OCI-LY7 (cell line): ENCODE measurements around the gene FAM171A1. TPM values are rescaled to one million over a fixed set of nuclear protein-coding genes. Genes with fewer than 3 reads are reported as not detected.

ENCODE experiments used
- BruUV-seq: library from RNA; stranded (reverse); fragments of 400-500 nt; replicated peaks from 2 replicates; lab custom pipeline; 2021; lab: Mats Ljungman, UMichigan
- CTCF ChIA-PET: fragments of 300-600 bp; sonication (Branson Sonifier 250); formaldehyde crosslinking; loops from one replicate; lab custom pipeline; 2022; ENCODE audit warnings: antibody characterized with exemption; ENCODE audit not compliant: unreplicated experiment; lab: Charles Lee
- POLR2A ChIA-PET: fragments of 300-600 bp; sonication (Branson Sonifier 250); formaldehyde crosslinking; loops from one replicate; lab custom pipeline; 2022; ENCODE audit warnings: antibody characterized with exemption; lab: Charles Lee
- DNase-seq: peaks from one replicate; pipeline ENCODE4 v3.0.0-alpha.2; 2015; ENCODE audit warnings: low spot score
- H2AFZ ChIP-seq: fragments of 200-600 bp; sonication (generic), shearing (Covaris generic); 2 replicates; pipeline ENCODE4 v1.6.1; 2014; ENCODE audit warnings: mild to moderate bottlenecking, antibody characterized with exemption, low read length, moderate library complexity
- H3K27ac ChIP-seq: fragments of 200-600 bp; sonication (generic); 2 replicates; pipeline ENCODE4 v1.5.1; 2014; ENCODE audit warnings: mixed run types, low read depth, mild to moderate bottlenecking, moderate library complexity, low read length, inconsistent platforms; ENCODE audit not compliant: poor library complexity, severe bottlenecking
- H3K36me3 ChIP-seq: fragments of 200-600 bp; sonication (generic); 2 replicates; pipeline ENCODE4 v1.6.1; 2014; ENCODE audit warnings: mild to moderate bottlenecking, antibody characterized with exemption, low read length, moderate library complexity, mixed read lengths; ENCODE audit not compliant: insufficient read depth
- H3K4me1 ChIP-seq: fragments of 200-600 bp; sonication (generic); 2 replicates; pipeline ENCODE4 v1.5.1; 2014; ENCODE audit warnings: mild to moderate bottlenecking, low read length; ENCODE audit not compliant: insufficient read depth, poor library complexity, severe bottlenecking
- H3K4me2 ChIP-seq: fragments of 200-600 bp; sonication (generic); 2 replicates; pipeline ENCODE4 v1.6.1; 2014; ENCODE audit warnings: mild to moderate bottlenecking, low read length
- H3K4me3 ChIP-seq: fragments of 200-600 bp; sonication (generic); 2 replicates; pipeline ENCODE4 v1.5.1; 2014; ENCODE audit warnings: mild to moderate bottlenecking, low read depth, low read length; ENCODE audit not compliant: poor library complexity, severe bottlenecking
- H3K79me2 ChIP-seq: fragments of 200-600 bp; sonication (generic); 2 replicates; pipeline ENCODE4 v1.6.1; 2016; ENCODE audit warnings: low read depth, mild to moderate bottlenecking, low read length, moderate library complexity, mixed read lengths; ENCODE audit not compliant: insufficient read depth
- H3K9me2 ChIP-seq: fragments of 200-600 bp; sonication (generic); 2 replicates; pipeline ENCODE4 v1.6.1; 2016; ENCODE audit warnings: mild to moderate bottlenecking, low read length, mixed read lengths; ENCODE audit not compliant: insufficient read depth
- H3K9me3 ChIP-seq: fragments of 200-600 bp; sonication (generic); 2 replicates; pipeline ENCODE4 v1.6.1; 2014; ENCODE audit warnings: mild to moderate bottlenecking, mixed run types, low read length, mixed read lengths
- H4K20me1 ChIP-seq: fragments of 200-600 bp; sonication (generic); 2 replicates; pipeline ENCODE4 v1.6.1; 2014; ENCODE audit warnings: mild to moderate bottlenecking, antibody characterized with exemption, low read length, moderate library complexity, mixed read lengths; ENCODE audit not compliant: insufficient read depth
- CTCF ChIP-seq: fragments of 200-600 bp; sonication (generic); conservative IDR thresholded peaks from 2 replicates; pipeline ENCODE4 v1.5.1; 2014; ENCODE audit warnings: mild to moderate bottlenecking, antibody characterized with exemption, low read length, moderate library complexity, mixed read lengths
- EZH2phosphoT487 ChIP-seq: fragments of 200-600 bp; sonication (generic); IDR thresholded peaks from 2 replicates; pipeline ENCODE4 v1.6.1; 2018; ENCODE audit warnings: low read depth, borderline replicate concordance, mild to moderate bottlenecking, mixed run types, antibody characterized with exemption, low read length, moderate library complexity, mixed read lengths
- intact Hi-C: fragments of 100-400 bp; cut with micrococcal nuclease; formaldehyde crosslinking; loops from one replicate; pipeline ENCODE4 v1.10.0; 2022; ENCODE audit not compliant: unreplicated experiment
- total RNA-seq, 2 experiments: library from RNA; depleted of rRNA in 1 of 2; stranded (reverse); fragments of >200 nt in 1 of 2; shearing (Covaris generic) in 1 of 2; gene quantifications; 2 replicates each; pipeline ENCODE4 v1.2.3, GENCODE V29; 2014 to 2022

Gene FAM171A1
- total RNA-seq, 2 experiments from 2014 or later, result not detected

- Histone ChIP-seq H3K36me3 (no peaks in the 10 kb centered on the region), H3K9me3 (no peaks in the 10 kb centered on the region), H3K27ac (no peak overlapping the region), H3K9me2 (no peaks in the 10 kb centered on the region), H3K4me1 (no peaks in the 10 kb centered on the region), H4K20me1 (no peaks in the 10 kb centered on the region), H3K79me2 (no peaks in the 10 kb centered on the region), H2AFZ (no peak overlapping the region), H3K4me3 (no peak overlapping the region), H3K4me2 (no peak overlapping the region)
- BruUV-seq, result no TSS peak
- intact Hi-C loops, result no loop called here
- TF ChIP-seq EZH2phosphoT487, result no peak
- TF ChIP-seq CTCF, result no peak
- DNase-seq, result no peak
- ChIA-PET POLR2A (no interaction called here), CTCF (no interaction called here)
Measured at GRCh38 chr10:15351099-15351820, 19.8 kb downstream of the FAM171A1 start.

GRCh38 chr10:15349112-15349511, 22.0 kb downstream of the FAM171A1 start:
- TF ChIP-seq CTCF, result no peak
- Histone ChIP-seq H3K4me1 (no peaks in the 10 kb centered on the region), H3K36me3 (no peaks in the 10 kb centered on the region), H3K9me3 (no peaks in the 10 kb centered on the region), H3K9me2 (no peaks in the 10 kb centered on the region), H3K4me3 (no peak overlapping the region), H3K27ac (no peak overlapping the region), H3K79me2 (no peaks in the 10 kb centered on the region), H4K20me1 (no peaks in the 10 kb centered on the region), H2AFZ (no peak overlapping the region), H3K4me2 (no peak overlapping the region)
- no peak for DNase-seq
- intact Hi-C loops, result no loop called here
- CTCF ChIA-PET, result no interaction called here
- BruUV-seq, result no TSS peak
- POLR2A ChIA-PET, result interaction anchor here (0.7 kb wide), 1 partner anchor 566 kb away, joined by 3 read pairs; no protein-coding TSS in a partner anchor

- Histone ChIP-seq H3K79me2 (no peaks in the 10 kb centered on the region), H3K4me2 (no peak overlapping the region), H3K4me1 (no peaks in the 10 kb centered on the region), H3K9me3 (no peaks in the 10 kb centered on the region), H4K20me1 (no peaks in the 10 kb centered on the region), H3K9me2 (no peaks in the 10 kb centered on the region), H3K27ac (no peak overlapping the region), H2AFZ (no peak overlapping the region), H3K4me3 (no peak overlapping the region), H3K36me3 (no peaks in the 10 kb centered on the region)
- TF ChIP-seq CTCF (no peak), EZH2phosphoT487 (no peak)
- intact Hi-C loops, result no loop called here
- no peak for DNase-seq
- CTCF ChIA-PET, result no interaction called here
- POLR2A ChIA-PET, result interaction anchor here (0.7 kb wide), 1 partner anchor 565 kb away, joined by 3 read pairs; no protein-coding TSS in a partner anchor
- no TSS peak for BruUV-seq
Measured at GRCh38 chr10:15348579-15348978, 22.5 kb downstream of the FAM171A1 start.
